Skeletal muscle tissue (tissue), 4 donors: ENCODE results near the gene ACADSB. TPM values are rescaled to one million over a fixed set of nuclear protein-coding genes. Genes with fewer than 3 reads are reported as not detected.

Experiments used
- H3K27ac ChIP-seq: one replicate; pipeline ENCODE4 v1.7.0; 2013; ENCODE audit warnings: mild to moderate bottlenecking, low read depth, low read length, inconsistent platforms
- H3K27me3 ChIP-seq, 3 donors: one replicate each; pipeline ENCODE4 v1.7.0; 2013; ENCODE audit warnings: low read length in 3 of 3; ENCODE audit not compliant: control insufficient read depth in 3 of 3, insufficient read depth in 3 of 3
- H3K36me3 ChIP-seq, 3 donors: one replicate each; pipeline ENCODE4 v1.7.0; 2013; ENCODE audit warnings: low read length in 3 of 3; ENCODE audit not compliant: control insufficient read depth in 3 of 3, insufficient read depth in 3 of 3
- H3K4me1 ChIP-seq, 3 donors: one replicate each; pipeline ENCODE4 v1.7.0; 2013; ENCODE audit warnings: low read length in 3 of 3, mild to moderate bottlenecking in 3 of 3; ENCODE audit not compliant: control insufficient read depth in 3 of 3, insufficient read depth in 3 of 3
- H3K4me3 ChIP-seq, 3 donors: one replicate each; pipeline ENCODE4 v1.7.0; 2013; ENCODE audit warnings: low read length in 3 of 3
- H3K9ac ChIP-seq, 3 donors: one replicate each; pipeline ENCODE4 v1.7.0; 2013; ENCODE audit warnings: low read length in 3 of 3, mild to moderate bottlenecking in 3 of 3, moderate library complexity in 2 of 3, low read depth in 1 of 3
- H3K9me3 ChIP-seq, 3 donors: one replicate each; pipeline ENCODE4 v1.7.0; 2013; ENCODE audit warnings: low read length in 3 of 3; ENCODE audit not compliant: control insufficient read depth in 3 of 3
- total RNA-seq: library from RNA; depleted of rRNA; stranded (reverse); fragments of >200 nt; gene quantifications from one replicate; pipeline ENCODE4 v1.2.3, GENCODE V29; 2014
- donor health status: Osteomylitis.

ACADSB gene
- total RNA-seq, 1 donor from 2014 or later: 6.8 TPM

GRCh38 chr10:122999347-122999746 lies 9.5 kb upstream of the ACADSB start:
- H3K27me3 ChIP-seq: no peaks in the 10 kb centered on the region
- no peak overlapping the region for H3K4me3 ChIP-seq
- H3K27ac ChIP-seq: no peak overlapping the region
- H3K9me3 ChIP-seq: no peaks in the 10 kb centered on the region
- peaks cover 0 to 3% (median 0%) of the 10 kb centered on the region in 3 donors for H3K4me1 ChIP-seq
- no peak overlapping the region for H3K9ac ChIP-seq
- peaks cover 5 to 29% (median 28%) of the 10 kb centered on the region in 3 donors for H3K36me3 ChIP-seq

GRCh38 chr10:123000155-123000554 lies 8.7 kb upstream of the ACADSB start:
- H3K9me3 ChIP-seq: no peaks in the 10 kb centered on the region
- H3K9ac ChIP-seq: no peak overlapping the region
- peaks cover 0 to 3% (median 3%) of the 10 kb centered on the region in 3 donors for H3K4me1 ChIP-seq
- peaks cover 3 to 22% (median 22%) of the 10 kb centered on the region in 3 donors for H3K36me3 ChIP-seq
- H3K27me3 ChIP-seq: no peaks in the 10 kb centered on the region
- H3K4me3 ChIP-seq: no peak overlapping the region
- H3K27ac ChIP-seq: no peak overlapping the region

- Histone ChIP-seq H3K27me3 (no peaks in the 10 kb centered on the region), H3K27ac (no peak overlapping the region), H3K36me3 (peaks cover 3 to 15% (median 13%) of the 10 kb centered on the region in 3 donors), H3K4me3 (no peak overlapping the region), H3K9ac (no peak overlapping the region), H3K4me1 (peaks cover 2 to 13% (median 7%) of the 10 kb centered on the region in 3 donors), H3K9me3 (no peaks in the 10 kb centered on the region)
These were observed 7.4 kb upstream of the ACADSB start for GRCh38 chr10:123001370-123001769.

- Histone ChIP-seq H3K4me3 (no peak overlapping the region), H3K27me3 (no peaks in the 10 kb centered on the region), H3K4me1 (peaks cover 8 to 22% (median 19%) of the 10 kb centered on the region in 3 donors), H3K9ac (no peak overlapping the region), H3K9me3 (no peaks in the 10 kb centered on the region), H3K27ac (no peak overlapping the region), H3K36me3 (no peaks in the 10 kb centered on the region)
These were observed 4.5 kb upstream of the ACADSB start for GRCh38 chr10:123004298-123004697.

- H3K4me1 ChIP-seq: peaks cover 13 to 28% (median 26%) of the 10 kb centered on the region in 3 donors
- peaks cover 0 to 4% (median 0%) of the 10 kb centered on the region in 3 donors for H3K36me3 ChIP-seq
- peak overlapping the region; percentile 97 for H3K27ac ChIP-seq
- no peaks in the 10 kb centered on the region for H3K9me3 ChIP-seq
- peak overlapping the region; percentile 92 to 99 (median 97) for H3K9ac ChIP-seq
- H3K27me3 ChIP-seq: no peaks in the 10 kb centered on the region
- H3K4me3 ChIP-seq: peak overlapping the region; percentile 94 to 98 (median 95)
These were observed 1.1 kb upstream of the ACADSB start for GRCh38 chr10:123007558-123008354.

- peak overlapping the region; percentile 49 for H3K27ac ChIP-seq
These were observed 457 bp downstream of the ACADSB start for GRCh38 chr10:123009105-123009820.

GRCh38 chr10:123011987-123012386 lies 3.2 kb downstream of the ACADSB start:
- H3K4me1 ChIP-seq: peaks cover 10 to 16% (median 16%) of the 10 kb centered on the region in 3 donors
- H3K36me3 ChIP-seq: peaks cover 0 to 4% (median 0%) of the 10 kb centered on the region in 3 donors
- H3K9ac ChIP-seq: no peak overlapping the region
- H3K27me3 ChIP-seq: no peaks in the 10 kb centered on the region
- no peak overlapping the region for H3K4me3 ChIP-seq
- no peak overlapping the region for H3K27ac ChIP-seq
- H3K9me3 ChIP-seq: no peaks in the 10 kb centered on the region

More at GRCh38 chr10:123009105-123009820, 457 bp downstream of the ACADSB start:
- H3K4me3 ChIP-seq: peak overlapping the region; percentile 73 to 90 (median 88)
- H3K9me3 ChIP-seq: no peaks in the 10 kb centered on the region
- peak overlapping the region; percentile 80 to 99 (median 91) for H3K9ac ChIP-seq
- peaks cover 0 to 4% (median 0%) of the 10 kb centered on the region in 3 donors for H3K36me3 ChIP-seq
- peaks cover 13 to 28% (median 26%) of the 10 kb centered on the region in 3 donors for H3K4me1 ChIP-seq
- no peaks in the 10 kb centered on the region for H3K27me3 ChIP-seq

GRCh38 chr10:123013456-123014419 lies 4.9 kb downstream of the ACADSB start:
- Histone ChIP-seq H3K4me1 (peaks cover 6 to 12% (median 7%) of the 10 kb centered on the region in 3 donors), H3K9ac (no peak overlapping the region), H3K27me3 (no peaks in the 10 kb centered on the region), H3K4me3 (no peak overlapping the region), H3K27ac (no peak overlapping the region), H3K9me3 (no peaks in the 10 kb centered on the region), H3K36me3 (peaks cover 0 to 4% (median 0%) of the 10 kb centered on the region in 3 donors)

GRCh38 chr10:123014772-123015171 lies 6.0 kb downstream of the ACADSB start:
- Histone ChIP-seq H3K9ac (peak overlapping the region in 1 of 3 donors; percentile 10), H3K9me3 (no peaks in the 10 kb centered on the region), H3K36me3 (peaks cover 0 to 4% (median 0%) of the 10 kb centered on the region in 3 donors), H3K4me1 (peaks cover 1 to 5% (median 3%) of the 10 kb centered on the region in 3 donors), H3K27ac (no peak overlapping the region), H3K27me3 (no peaks in the 10 kb centered on the region), H3K4me3 (no peak overlapping the region)
